Measurements from ENCODE around the gene PDE6G. TPM values are rescaled to one million over a fixed set of nuclear protein-coding genes. Genes with fewer than 3 reads are reported as not detected.

The PDE6G gene
- total and polyA plus RNA-seq, 2 of the 13 experiments (the other 11 are each of a cell fraction or from before 2014, with no cell fraction given): 1.4 to 6.7 TPM

GRCh38 chr17:81702934-81703746 is 46.8 kb upstream of the PDE6G start, which contains the start of gene MRPL12 (continued):
- TF ChIP-seq STAT6 (CRISPR knock-in tag; IDR thresholded peaks at IDR 0.05; ENCODE audit: borderline replicate concordance) (no peak; the same call in 1 of the 2 replicates), ZNF704 (CRISPR knock-in tag; IDR thresholded peaks at IDR 0.05; ENCODE audit: borderline replicate concordance) (0 out of 2 replicates have a peak, but pooled peaks have one; percentile 6), FLYWCH1 (CRISPR knock-in tag; IDR thresholded peaks at IDR 0.05) (no peak), SYNCRIP (IDR thresholded peaks at IDR 0.05; ENCODE audit: insufficient read depth, low read depth, low read length) (no peak), RORA (CRISPR knock-in tag; IDR thresholded peaks at IDR 0.05) (no peak), RBAK (CRISPR knock-in tag; IDR thresholded peaks at IDR 0.05) (no peak), GABPA (IDR thresholded peaks at IDR 0.05; ENCODE audit: low read depth, low read length) (no peak), GABPA (CRISPR knock-in tag; IDR thresholded peaks at IDR 0.05; ENCODE audit: low read depth) (peak; percentile 94), RBM22 (optimal IDR thresholded peaks at IDR 0.05; ENCODE audit: low read length) (peak; percentile 47), HES4 (CRISPR knock-in tag; IDR thresholded peaks at IDR 0.05; ENCODE audit: borderline replicate concordance) (peak; percentile 90; the same call in 1 of the 2 replicates), SMAD9 (CRISPR knock-in tag; IDR thresholded peaks at IDR 0.05) (0 out of 2 replicates have a peak, but pooled peaks have one; percentile 10), ZNF678 (CRISPR knock-in tag; IDR thresholded peaks at IDR 0.05) (peak; percentile 64; the same call in 1 of the 2 replicates), THAP9 (CRISPR knock-in tag; IDR thresholded peaks at IDR 0.05; ENCODE audit: borderline replicate concordance) (peak; percentile 92), RELA (CRISPR knock-in tag; IDR thresholded peaks at IDR 0.05) (peak; percentile 80; the same call in 1 of the 2 replicates), GTF2F1 (IDR thresholded peaks at IDR 0.05; ENCODE audit: low read length) (no peak; the same call in 1 of the 2 replicates), SAP130 (CRISPR knock-in tag; IDR thresholded peaks at IDR 0.05; ENCODE audit: low read depth) (peak; percentile 99), SALL1 (CRISPR knock-in tag; IDR thresholded peaks at IDR 0.05) (peak; percentile 90), HOXD1 (CRISPR knock-in tag; IDR thresholded peaks at IDR 0.05) (peak; percentile 92), ZNF883 (CRISPR knock-in tag; IDR thresholded peaks at IDR 0.05; ENCODE audit: not compliant biosample characterization) (no peak)
